HepG2 (cell line): ENCODE measurements around the gene HMGCS2.

ENCODE experiments used
- BHLHE40 ChIP-seq: IDR thresholded peaks from 2 replicates; pipeline ENCODE4 v1.6.1; 2011; ENCODE audit warnings: low read length, improper control_type of control experiment
- GABPA ChIP-seq, 2 experiments: IDR thresholded peaks; 2 replicates each; pipeline ENCODE4 v1.6.1; 2011 to 2016; ENCODE audit warnings: low read depth in 2 of 2, low read length in 1 of 2, missing biosample characterization in 1 of 2, missing genetic modification characterization in 1 of 2
- ZNF446 ChIP-seq: sonication (generic); formaldehyde crosslinking; IDR thresholded peaks from 2 replicates; pipeline ENCODE4 v1.5.0; 2020; ENCODE audit warnings: mild to moderate bottlenecking, missing genetic modification reagents
- TF ChIP-seq, protein P1 (sequence below): sonication (generic); formaldehyde crosslinking; IDR thresholded peaks from 2 replicates; pipeline ENCODE4 v1.5.0; 2020; ENCODE audit warnings: mild to moderate bottlenecking, missing genetic modification reagents, moderate library complexity
- TF ChIP-seq, protein P2 (sequence below): sonication (generic); formaldehyde crosslinking; IDR thresholded peaks from 2 replicates; pipeline ENCODE4 v1.4.0; 2020; ENCODE audit warnings: missing genetic modification reagents

DNA sequence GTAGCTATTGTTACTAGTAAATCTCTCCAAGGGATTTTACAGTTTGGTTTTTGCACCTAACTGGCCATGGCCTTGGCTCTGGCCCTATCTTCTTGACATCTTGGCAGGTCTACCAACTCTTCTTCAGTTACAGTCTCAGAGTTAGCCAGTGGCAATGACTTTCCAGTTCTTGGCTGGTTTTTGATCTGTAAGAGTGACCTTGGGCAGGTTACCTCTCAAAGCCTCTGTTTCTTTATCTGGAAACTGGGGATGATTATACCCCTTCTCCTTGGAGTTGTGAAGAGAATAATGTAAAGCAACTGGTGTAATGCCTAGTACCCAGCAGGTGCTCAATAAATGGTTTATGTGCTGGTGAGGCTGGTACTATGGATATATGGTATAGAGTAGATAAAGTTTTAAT lies 50.3 kb downstream of the HMGCS2 start:
- TF ChIP-seq GABPA (IDR thresholded peaks at IDR 0.05; ENCODE audit: low read depth, low read length): no peak
- TF ChIP-seq GABPA (CRISPR knock-in tag; IDR thresholded peaks at IDR 0.05; ENCODE audit: low read depth): no peak
- TF ChIP-seq, protein P1, sequence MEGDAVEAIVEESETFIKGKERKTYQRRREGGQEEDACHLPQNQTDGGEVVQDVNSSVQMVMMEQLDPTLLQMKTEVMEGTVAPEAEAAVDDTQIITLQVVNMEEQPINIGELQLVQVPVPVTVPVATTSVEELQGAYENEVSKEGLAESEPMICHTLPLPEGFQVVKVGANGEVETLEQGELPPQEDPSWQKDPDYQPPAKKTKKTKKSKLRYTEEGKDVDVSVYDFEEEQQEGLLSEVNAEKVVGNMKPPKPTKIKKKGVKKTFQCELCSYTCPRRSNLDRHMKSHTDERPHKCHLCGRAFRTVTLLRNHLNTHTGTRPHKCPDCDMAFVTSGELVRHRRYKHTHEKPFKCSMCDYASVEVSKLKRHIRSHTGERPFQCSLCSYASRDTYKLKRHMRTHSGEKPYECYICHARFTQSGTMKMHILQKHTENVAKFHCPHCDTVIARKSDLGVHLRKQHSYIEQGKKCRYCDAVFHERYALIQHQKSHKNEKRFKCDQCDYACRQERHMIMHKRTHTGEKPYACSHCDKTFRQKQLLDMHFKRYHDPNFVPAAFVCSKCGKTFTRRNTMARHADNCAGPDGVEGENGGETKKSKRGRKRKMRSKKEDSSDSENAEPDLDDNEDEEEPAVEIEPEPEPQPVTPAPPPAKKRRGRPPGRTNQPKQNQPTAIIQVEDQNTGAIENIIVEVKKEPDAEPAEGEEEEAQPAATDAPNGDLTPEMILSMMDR: no peak
- TF ChIP-seq, protein P2, sequence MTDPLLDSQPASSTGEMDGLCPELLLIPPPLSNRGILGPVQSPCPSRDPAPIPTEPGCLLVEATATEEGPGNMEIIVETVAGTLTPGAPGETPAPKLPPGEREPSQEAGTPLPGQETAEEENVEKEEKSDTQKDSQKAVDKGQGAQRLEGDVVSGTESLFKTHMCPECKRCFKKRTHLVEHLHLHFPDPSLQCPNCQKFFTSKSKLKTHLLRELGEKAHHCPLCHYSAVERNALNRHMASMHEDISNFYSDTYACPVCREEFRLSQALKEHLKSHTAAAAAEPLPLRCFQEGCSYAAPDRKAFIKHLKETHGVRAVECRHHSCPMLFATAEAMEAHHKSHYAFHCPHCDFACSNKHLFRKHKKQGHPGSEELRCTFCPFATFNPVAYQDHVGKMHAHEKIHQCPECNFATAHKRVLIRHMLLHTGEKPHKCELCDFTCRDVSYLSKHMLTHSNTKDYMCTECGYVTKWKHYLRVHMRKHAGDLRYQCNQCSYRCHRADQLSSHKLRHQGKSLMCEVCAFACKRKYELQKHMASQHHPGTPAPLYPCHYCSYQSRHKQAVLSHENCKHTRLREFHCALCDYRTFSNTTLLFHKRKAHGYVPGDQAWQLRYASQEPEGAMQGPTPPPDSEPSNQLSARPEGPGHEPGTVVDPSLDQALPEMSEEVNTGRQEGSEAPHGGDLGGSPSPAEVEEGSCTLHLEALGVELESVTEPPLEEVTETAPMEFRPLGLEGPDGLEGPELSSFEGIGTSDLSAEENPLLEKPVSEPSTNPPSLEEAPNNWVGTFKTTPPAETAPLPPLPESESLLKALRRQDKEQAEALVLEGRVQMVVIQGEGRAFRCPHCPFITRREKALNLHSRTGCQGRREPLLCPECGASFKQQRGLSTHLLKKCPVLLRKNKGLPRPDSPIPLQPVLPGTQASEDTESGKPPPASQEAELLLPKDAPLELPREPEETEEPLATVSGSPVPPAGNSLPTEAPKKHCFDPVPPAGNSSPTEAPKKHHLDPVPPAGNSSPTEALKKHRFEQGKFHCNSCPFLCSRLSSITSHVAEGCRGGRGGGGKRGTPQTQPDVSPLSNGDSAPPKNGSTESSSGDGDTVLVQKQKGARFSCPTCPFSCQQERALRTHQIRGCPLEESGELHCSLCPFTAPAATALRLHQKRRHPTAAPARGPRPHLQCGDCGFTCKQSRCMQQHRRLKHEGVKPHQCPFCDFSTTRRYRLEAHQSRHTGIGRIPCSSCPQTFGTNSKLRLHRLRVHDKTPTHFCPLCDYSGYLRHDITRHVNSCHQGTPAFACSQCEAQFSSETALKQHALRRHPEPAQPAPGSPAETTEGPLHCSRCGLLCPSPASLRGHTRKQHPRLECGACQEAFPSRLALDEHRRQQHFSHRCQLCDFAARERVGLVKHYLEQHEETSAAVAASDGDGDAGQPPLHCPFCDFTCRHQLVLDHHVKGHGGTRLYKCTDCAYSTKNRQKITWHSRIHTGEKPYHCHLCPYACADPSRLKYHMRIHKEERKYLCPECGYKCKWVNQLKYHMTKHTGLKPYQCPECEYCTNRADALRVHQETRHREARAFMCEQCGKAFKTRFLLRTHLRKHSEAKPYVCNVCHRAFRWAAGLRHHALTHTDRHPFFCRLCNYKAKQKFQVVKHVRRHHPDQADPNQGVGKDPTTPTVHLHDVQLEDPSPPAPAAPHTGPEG (CRISPR knock-in tag): no peak
- TF ChIP-seq ZNF446: no peak
- no peak for TF ChIP-seq BHLHE40
